Measurements from ENCODE around the gene PFN1.
A peak's percentile ranks its signal among the peaks of the same experiment; 100 is the strongest.

Gene PFN1

GRCh38 chr17:4958102-4958501 is 9.8 kb upstream of the PFN1 start:
- H3K27me3 Mint-ChIP-seq, result no peaks in the 10 kb centered on the region
- H3K9me3 Mint-ChIP-seq, result no peaks in the 10 kb centered on the region
- CTCF ChIA-PET, result interaction anchor here (1.9 kb wide), 1 partner anchor 7 kb away, joined by 10 read pairs; no protein-coding TSS in a partner anchor
- no peak overlapping the region for H3K27ac Mint-ChIP-seq
- DNase-seq, result no peak
- H3K36me3 Mint-ChIP-seq, result peaks cover 35% of the 10 kb centered on the region
- H3K4me3 Mint-ChIP-seq, result no peak overlapping the region
- peaks cover 15% of the 10 kb centered on the region for H3K4me1 Mint-ChIP-seq

- Mint-ChIP-seq H3K27ac (no peak overlapping the region), H3K4me3 (no peak overlapping the region), H3K36me3 (peaks cover 33% of the 10 kb centered on the region), H3K9me3 (no peaks in the 10 kb centered on the region), H3K27me3 (no peaks in the 10 kb centered on the region), H3K4me1 (peaks cover 17% of the 10 kb centered on the region)
- peak; percentile 63 for DNase-seq
- CTCF ChIA-PET, result interaction anchor here (1.0 to 5.1 kb wide), 4 partner anchors 9 to 48 kb away, joined by 4 to 21 read pairs (median 8); partner anchors contain the start of gene SPAG7
Measured at GRCh38 chr17:4956493-4957061, 8.2 kb upstream of the PFN1 start.

- Mint-ChIP-seq H3K27me3 (no peaks in the 10 kb centered on the region), H3K4me3 (no peak overlapping the region), H3K9me3 (no peaks in the 10 kb centered on the region), H3K4me1 (peaks cover 31% of the 10 kb centered on the region), H3K27ac (no peak overlapping the region), H3K36me3 (peaks cover 27% of the 10 kb centered on the region)
- CTCF ChIA-PET, result interaction anchor here (1.3 to 5.1 kb wide), 4 partner anchors 9 to 46 kb away, joined by 3 to 21 read pairs (median 5); partner anchors contain the start of gene SPAG7
- DNase-seq, result no peak
Measured at GRCh38 chr17:4955091-4955490, 6.8 kb upstream of the PFN1 start.

GRCh38 chr17:4953451-4953961 is 5.2 kb upstream of the PFN1 start:
- peaks cover 18% of the 10 kb centered on the region for H3K36me3 Mint-ChIP-seq
- H3K27me3 Mint-ChIP-seq, result no peaks in the 10 kb centered on the region
- H3K4me3 Mint-ChIP-seq, result no peak overlapping the region
- H3K9me3 Mint-ChIP-seq, result no peaks in the 10 kb centered on the region
- CTCF ChIA-PET, result interaction anchor here (0.7 to 5.1 kb wide), 3 partner anchors 10 to 44 kb away, joined by 3 to 21 read pairs (median 3); partner anchors contain the start of gene SPAG7
- DNase-seq, result no peak
- H3K4me1 Mint-ChIP-seq, result peaks cover 31% of the 10 kb centered on the region
- no peak overlapping the region for H3K27ac Mint-ChIP-seq

GRCh38 chr17:4951486-4951885 is 3.2 kb upstream of the PFN1 start:
- H3K4me1 Mint-ChIP-seq, result peaks cover 28% of the 10 kb centered on the region
- H3K27me3 Mint-ChIP-seq, result no peaks in the 10 kb centered on the region
- DNase-seq, result no peak
- no peaks in the 10 kb centered on the region for H3K9me3 Mint-ChIP-seq
- H3K36me3 Mint-ChIP-seq, result peaks cover 23% of the 10 kb centered on the region
- H3K4me3 Mint-ChIP-seq, result peak overlapping the region; percentile 85
- peak overlapping the region; percentile 96 for H3K27ac Mint-ChIP-seq
- CTCF ChIA-PET, result interaction anchor here (1.3 to 1.6 kb wide), 3 partner anchors 13 to 42 kb away, joined by 4 to 6 read pairs (median 4); partner anchors contain the start of gene SPAG7

GRCh38 chr17:4950746-4951204 is 2.4 kb upstream of the PFN1 start, which contains the start of gene ENO3:
Gene ENO3, plus strand, starts transcription at chr17:4951119. Its CDS starts 711 bp downstream, at chr17:4951830.
- Mint-ChIP-seq H3K4me1 (peaks cover 26% of the 10 kb centered on the region), H3K27ac (peak within 1 kb of the TSS; percentile 96), H3K36me3 (peaks cover 24% of the 10 kb centered on the region), H3K4me3 (peak within 1 kb of the TSS; percentile 85), H3K9me3 (no peaks in the 10 kb centered on the region), H3K27me3 (no peaks in the 10 kb centered on the region)
- CTCF ChIA-PET, result interaction anchor here (1.0 to 1.6 kb wide), 3 partner anchors 16 to 42 kb away, joined by 3 to 6 read pairs (median 3); partner anchors contain the start of gene SPAG7
- DNase-seq, result no peak

GRCh38 chr17:4950075-4950745 is 1.9 kb upstream of the PFN1 start:
- Mint-ChIP-seq H3K4me3 (peak overlapping the region; percentile 85), H3K27ac (peak overlapping the region; percentile 96), H3K9me3 (no peaks in the 10 kb centered on the region), H3K36me3 (peaks cover 30% of the 10 kb centered on the region), H3K4me1 (peaks cover 32% of the 10 kb centered on the region), H3K27me3 (no peaks in the 10 kb centered on the region)
- CTCF ChIA-PET, result interaction anchor here (1.0 to 1.1 kb wide), 2 partner anchors 17 to 41 kb away, joined by 3 read pairs; partner anchors contain the start of gene SPAG7
- DNase-seq, result peak; percentile 50

GRCh38 chr17:4949321-4950074 is 1.2 kb upstream of the PFN1 start:
- DNase-seq, result peak; percentile 82
- Mint-ChIP-seq H3K4me3 (peak overlapping the region; percentile 92), H3K9me3 (no peaks in the 10 kb centered on the region), H3K27ac (peak overlapping the region; percentile 98), H3K27me3 (no peaks in the 10 kb centered on the region), H3K36me3 (peaks cover 37% of the 10 kb centered on the region), H3K4me1 (peaks cover 39% of the 10 kb centered on the region)
- CTCF ChIA-PET, result interaction anchor here (1.0 to 1.1 kb wide), 2 partner anchors 17 to 41 kb away, joined by 3 read pairs; partner anchors contain the start of gene SPAG7

GRCh38 chr17:4948931-4949320 is 596 bp upstream of the PFN1 start:
- no peaks in the 10 kb centered on the region for H3K9me3 Mint-ChIP-seq
- peak overlapping the region; percentile 92 for H3K4me3 Mint-ChIP-seq
- H3K27ac Mint-ChIP-seq, result peak overlapping the region; percentile 98
- H3K27me3 Mint-ChIP-seq, result no peaks in the 10 kb centered on the region
- DNase-seq, result peak; percentile 85
- H3K4me1 Mint-ChIP-seq, result peaks cover 43% of the 10 kb centered on the region
- CTCF ChIA-PET, result interaction anchor here (1.5 kb wide), 1 partner anchor 18 kb away, joined by 4 read pairs; the partner anchor contains the start of gene SPAG7
- H3K36me3 Mint-ChIP-seq, result peaks cover 42% of the 10 kb centered on the region

- Mint-ChIP-seq H3K36me3 (peaks cover 47% of the 10 kb centered on the region), H3K27me3 (no peaks in the 10 kb centered on the region), H3K4me3 (peak overlapping the region; percentile 92), H3K9me3 (no peaks in the 10 kb centered on the region), H3K27ac (peak overlapping the region; percentile 98), H3K4me1 (peaks cover 50% of the 10 kb centered on the region)
- DNase-seq, result peak; percentile 81
- CTCF ChIA-PET, result interaction anchor here (1.5 to 2.1 kb wide), 2 partner anchors 20 to 39 kb away, joined by 4 to 9 read pairs; partner anchors contain the start of gene SPAG7
Measured at GRCh38 chr17:4947411-4948165, 742 bp downstream of the PFN1 start.

GRCh38 chr17:4947010-4947410 is 1.3 kb downstream of the PFN1 start:
- Mint-ChIP-seq H3K4me1 (peaks cover 56% of the 10 kb centered on the region), H3K9me3 (no peaks in the 10 kb centered on the region), H3K27me3 (no peaks in the 10 kb centered on the region), H3K36me3 (peaks cover 53% of the 10 kb centered on the region), H3K4me3 (peak overlapping the region; percentile 92), H3K27ac (peak overlapping the region; percentile 98)
- DNase-seq, result no peak
- CTCF ChIA-PET, result interaction anchor here (1.7 to 2.1 kb wide), 2 partner anchors 20 to 38 kb away, joined by 9 to 10 read pairs; partner anchors contain the start of gene SPAG7

- DNase-seq, result no peak
- H3K9me3 Mint-ChIP-seq, result no peaks in the 10 kb centered on the region
- no peaks in the 10 kb centered on the region for H3K27me3 Mint-ChIP-seq
- CTCF ChIA-PET, result interaction anchor here (0.7 to 2.1 kb wide), 4 partner anchors 8 to 292 kb away, joined by 3 to 10 read pairs (median 6); partner anchors contain the start of gene SPAG7
- peaks cover 57% of the 10 kb centered on the region for H3K4me1 Mint-ChIP-seq
- H3K36me3 Mint-ChIP-seq, result peaks cover 59% of the 10 kb centered on the region
- peak overlapping the region; percentile 92 for H3K4me3 Mint-ChIP-seq
- H3K27ac Mint-ChIP-seq, result peak overlapping the region; percentile 98
Measured at GRCh38 chr17:4946312-4946976, 1.9 kb downstream of the PFN1 start.

Data from activated naive CD4-positive, alpha-beta T cell treated with anti-CD3 and anti-CD28 coated beads, Interleukin-2, amount 10 ng/mL, durations not matched to agents 7 days and 5 days (primary cell).